ENCODE data around the gene MISP. TPM values are rescaled to one million over a fixed set of nuclear protein-coding genes. Genes with fewer than 3 reads are reported as not detected.

MISP gene
- total and polyA plus RNA-seq, 2 of the 13 experiments (the other 11 are each of a cell fraction or from before 2014, with no cell fraction given) = 0.67 to 1.3 TPM

DNA sequence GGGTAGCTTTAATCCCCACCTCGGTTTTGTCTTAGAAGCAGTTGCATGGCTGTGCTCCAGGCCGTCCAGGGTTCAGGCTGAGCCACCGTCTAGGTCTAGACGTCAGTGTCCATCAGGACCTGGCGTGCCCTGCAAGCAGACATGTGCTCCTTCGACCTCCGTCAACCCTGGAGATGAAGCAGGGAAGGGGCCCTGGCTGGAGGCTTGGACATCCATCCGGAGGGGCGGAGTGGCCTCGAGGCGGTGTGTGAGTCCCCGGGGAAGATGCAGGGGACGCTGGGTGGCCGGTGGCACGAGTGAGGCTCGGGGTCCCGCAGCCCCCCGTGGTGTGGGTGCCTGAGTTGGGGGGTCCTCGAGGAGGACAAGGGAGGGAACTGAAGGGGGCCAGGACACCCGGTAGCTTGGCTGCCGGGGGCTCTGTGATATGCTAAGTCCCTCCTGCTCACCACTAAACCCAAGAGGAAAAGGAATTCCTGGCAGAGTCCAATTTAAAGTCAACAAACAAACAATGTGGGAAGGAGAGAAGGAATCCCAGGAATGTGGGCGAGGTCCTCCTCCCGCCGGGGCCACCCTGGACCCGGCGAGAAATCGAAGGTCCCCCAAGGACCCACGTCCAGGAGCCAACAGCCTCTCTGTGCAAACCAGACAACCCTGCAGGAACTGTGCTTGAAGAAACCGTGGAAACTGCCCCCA, 31.4 kb downstream of the MISP start (continued):
- TF ChIP-seq, protein P1, sequence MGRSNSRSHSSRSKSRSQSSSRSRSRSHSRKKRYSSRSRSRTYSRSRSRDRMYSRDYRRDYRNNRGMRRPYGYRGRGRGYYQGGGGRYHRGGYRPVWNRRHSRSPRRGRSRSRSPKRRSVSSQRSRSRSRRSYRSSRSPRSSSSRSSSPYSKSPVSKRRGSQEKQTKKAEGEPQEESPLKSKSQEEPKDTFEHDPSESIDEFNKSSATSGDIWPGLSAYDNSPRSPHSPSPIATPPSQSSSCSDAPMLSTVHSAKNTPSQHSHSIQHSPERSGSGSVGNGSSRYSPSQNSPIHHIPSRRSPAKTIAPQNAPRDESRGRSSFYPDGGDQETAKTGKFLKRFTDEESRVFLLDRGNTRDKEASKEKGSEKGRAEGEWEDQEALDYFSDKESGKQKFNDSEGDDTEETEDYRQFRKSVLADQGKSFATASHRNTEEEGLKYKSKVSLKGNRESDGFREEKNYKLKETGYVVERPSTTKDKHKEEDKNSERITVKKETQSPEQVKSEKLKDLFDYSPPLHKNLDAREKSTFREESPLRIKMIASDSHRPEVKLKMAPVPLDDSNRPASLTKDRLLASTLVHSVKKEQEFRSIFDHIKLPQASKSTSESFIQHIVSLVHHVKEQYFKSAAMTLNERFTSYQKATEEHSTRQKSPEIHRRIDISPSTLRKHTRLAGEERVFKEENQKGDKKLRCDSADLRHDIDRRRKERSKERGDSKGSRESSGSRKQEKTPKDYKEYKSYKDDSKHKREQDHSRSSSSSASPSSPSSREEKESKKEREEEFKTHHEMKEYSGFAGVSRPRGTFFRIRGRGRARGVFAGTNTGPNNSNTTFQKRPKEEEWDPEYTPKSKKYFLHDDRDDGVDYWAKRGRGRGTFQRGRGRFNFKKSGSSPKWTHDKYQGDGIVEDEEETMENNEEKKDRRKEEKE (IDR thresholded peaks at IDR 0.05) = no peak
- no peak for TF ChIP-seq NFKBIZ (CRISPR knock-in tag; IDR thresholded peaks at IDR 0.05)
- TF ChIP-seq, protein P2, sequence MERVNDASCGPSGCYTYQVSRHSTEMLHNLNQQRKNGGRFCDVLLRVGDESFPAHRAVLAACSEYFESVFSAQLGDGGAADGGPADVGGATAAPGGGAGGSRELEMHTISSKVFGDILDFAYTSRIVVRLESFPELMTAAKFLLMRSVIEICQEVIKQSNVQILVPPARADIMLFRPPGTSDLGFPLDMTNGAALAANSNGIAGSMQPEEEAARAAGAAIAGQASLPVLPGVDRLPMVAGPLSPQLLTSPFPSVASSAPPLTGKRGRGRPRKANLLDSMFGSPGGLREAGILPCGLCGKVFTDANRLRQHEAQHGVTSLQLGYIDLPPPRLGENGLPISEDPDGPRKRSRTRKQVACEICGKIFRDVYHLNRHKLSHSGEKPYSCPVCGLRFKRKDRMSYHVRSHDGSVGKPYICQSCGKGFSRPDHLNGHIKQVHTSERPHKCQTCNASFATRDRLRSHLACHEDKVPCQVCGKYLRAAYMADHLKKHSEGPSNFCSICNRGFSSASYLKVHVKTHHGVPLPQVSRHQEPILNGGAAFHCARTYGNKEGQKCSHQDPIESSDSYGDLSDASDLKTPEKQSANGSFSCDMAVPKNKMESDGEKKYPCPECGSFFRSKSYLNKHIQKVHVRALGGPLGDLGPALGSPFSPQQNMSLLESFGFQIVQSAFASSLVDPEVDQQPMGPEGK (CRISPR knock-in tag; IDR thresholded peaks at IDR 0.05) = peak; percentile 66
- TF ChIP-seq FOSL2 (CRISPR knock-in tag; IDR thresholded peaks at IDR 0.05) = peak; percentile 24; the same call in 1 of the 2 replicates
- peak; percentile 68 for TF ChIP-seq KDM6A (CRISPR knock-in tag; IDR thresholded peaks at IDR 0.05; ENCODE audit: low read depth)
- no peak for TF ChIP-seq HOXA5 (CRISPR knock-in tag; IDR thresholded peaks at IDR 0.05)
- TF ChIP-seq, protein P3, sequence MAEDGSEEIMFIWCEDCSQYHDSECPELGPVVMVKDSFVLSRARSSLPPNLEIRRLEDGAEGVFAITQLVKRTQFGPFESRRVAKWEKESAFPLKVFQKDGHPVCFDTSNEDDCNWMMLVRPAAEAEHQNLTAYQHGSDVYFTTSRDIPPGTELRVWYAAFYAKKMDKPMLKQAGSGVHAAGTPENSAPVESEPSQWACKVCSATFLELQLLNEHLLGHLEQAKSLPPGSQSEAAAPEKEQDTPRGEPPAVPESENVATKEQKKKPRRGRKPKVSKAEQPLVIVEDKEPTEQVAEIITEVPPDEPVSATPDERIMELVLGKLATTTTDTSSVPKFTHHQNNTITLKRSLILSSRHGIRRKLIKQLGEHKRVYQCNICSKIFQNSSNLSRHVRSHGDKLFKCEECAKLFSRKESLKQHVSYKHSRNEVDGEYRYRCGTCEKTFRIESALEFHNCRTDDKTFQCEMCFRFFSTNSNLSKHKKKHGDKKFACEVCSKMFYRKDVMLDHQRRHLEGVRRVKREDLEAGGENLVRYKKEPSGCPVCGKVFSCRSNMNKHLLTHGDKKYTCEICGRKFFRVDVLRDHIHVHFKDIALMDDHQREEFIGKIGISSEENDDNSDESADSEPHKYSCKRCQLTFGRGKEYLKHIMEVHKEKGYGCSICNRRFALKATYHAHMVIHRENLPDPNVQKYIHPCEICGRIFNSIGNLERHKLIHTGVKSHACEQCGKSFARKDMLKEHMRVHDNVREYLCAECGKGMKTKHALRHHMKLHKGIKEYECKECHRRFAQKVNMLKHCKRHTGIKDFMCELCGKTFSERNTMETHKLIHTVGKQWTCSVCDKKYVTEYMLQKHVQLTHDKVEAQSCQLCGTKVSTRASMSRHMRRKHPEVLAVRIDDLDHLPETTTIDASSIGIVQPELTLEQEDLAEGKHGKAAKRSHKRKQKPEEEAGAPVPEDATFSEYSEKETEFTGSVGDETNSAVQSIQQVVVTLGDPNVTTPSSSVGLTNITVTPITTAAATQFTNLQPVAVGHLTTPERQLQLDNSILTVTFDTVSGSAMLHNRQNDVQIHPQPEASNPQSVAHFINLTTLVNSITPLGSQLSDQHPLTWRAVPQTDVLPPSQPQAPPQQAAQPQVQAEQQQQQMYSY (CRISPR knock-in tag; IDR thresholded peaks at IDR 0.05) = peak; percentile 60; the same call in 1 of the 2 replicates
- TF ChIP-seq, protein P4, sequence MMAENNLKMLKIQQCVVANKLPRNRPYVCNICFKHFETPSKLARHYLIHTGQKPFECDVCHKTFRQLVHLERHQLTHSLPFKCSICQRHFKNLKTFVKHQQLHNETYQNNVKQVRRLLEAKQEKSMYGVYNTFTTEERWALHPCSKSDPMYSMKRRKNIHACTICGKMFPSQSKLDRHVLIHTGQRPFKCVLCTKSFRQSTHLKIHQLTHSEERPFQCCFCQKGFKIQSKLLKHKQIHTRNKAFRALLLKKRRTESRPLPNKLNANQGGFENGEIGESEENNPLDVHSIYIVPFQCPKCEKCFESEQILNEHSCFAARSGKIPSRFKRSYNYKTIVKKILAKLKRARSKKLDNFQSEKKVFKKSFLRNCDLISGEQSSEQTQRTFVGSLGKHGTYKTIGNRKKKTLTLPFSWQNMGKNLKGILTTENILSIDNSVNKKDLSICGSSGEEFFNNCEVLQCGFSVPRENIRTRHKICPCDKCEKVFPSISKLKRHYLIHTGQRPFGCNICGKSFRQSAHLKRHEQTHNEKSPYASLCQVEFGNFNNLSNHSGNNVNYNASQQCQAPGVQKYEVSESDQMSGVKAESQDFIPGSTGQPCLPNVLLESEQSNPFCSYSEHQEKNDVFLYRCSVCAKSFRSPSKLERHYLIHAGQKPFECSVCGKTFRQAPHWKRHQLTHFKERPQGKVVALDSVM (CRISPR knock-in tag; IDR thresholded peaks at IDR 0.05) = 0 out of 2 replicates have a peak, but pooled peaks have one; percentile 62
- no peak for TF ChIP-seq NONO (IDR thresholded peaks at IDR 0.05)
- TF ChIP-seq NONO (CRISPR knock-in tag; conservative IDR thresholded peaks at IDR 0.05) = peak; percentile 66
- TF ChIP-seq, protein P5, sequence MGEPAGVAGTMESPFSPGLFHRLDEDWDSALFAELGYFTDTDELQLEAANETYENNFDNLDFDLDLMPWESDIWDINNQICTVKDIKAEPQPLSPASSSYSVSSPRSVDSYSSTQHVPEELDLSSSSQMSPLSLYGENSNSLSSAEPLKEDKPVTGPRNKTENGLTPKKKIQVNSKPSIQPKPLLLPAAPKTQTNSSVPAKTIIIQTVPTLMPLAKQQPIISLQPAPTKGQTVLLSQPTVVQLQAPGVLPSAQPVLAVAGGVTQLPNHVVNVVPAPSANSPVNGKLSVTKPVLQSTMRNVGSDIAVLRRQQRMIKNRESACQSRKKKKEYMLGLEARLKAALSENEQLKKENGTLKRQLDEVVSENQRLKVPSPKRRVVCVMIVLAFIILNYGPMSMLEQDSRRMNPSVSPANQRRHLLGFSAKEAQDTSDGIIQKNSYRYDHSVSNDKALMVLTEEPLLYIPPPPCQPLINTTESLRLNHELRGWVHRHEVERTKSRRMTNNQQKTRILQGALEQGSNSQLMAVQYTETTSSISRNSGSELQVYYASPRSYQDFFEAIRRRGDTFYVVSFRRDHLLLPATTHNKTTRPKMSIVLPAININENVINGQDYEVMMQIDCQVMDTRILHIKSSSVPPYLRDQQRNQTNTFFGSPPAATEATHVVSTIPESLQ (CRISPR knock-in tag; conservative IDR thresholded peaks at IDR 0.05) = no peak
- TF ChIP-seq ZNF850 (CRISPR knock-in tag; conservative IDR thresholded peaks at IDR 0.05) = no peak

Data from HepG2 (cell line).